MM.1S (cell line): ENCODE data around the gene BCL3.

ENCODE experiments used
- DNase-seq: peaks from one replicate; pipeline ENCODE4 v3.0.0-alpha.2; 2015
- H2AFZ ChIP-seq: fragments of 300-600 bp; sonication (generic); 2 replicates; pipeline ENCODE4 v1.6.0; 2016; ENCODE audit warnings: antibody characterized with exemption, low read length
- H3F3A ChIP-seq: fragments of 300-600 bp; sonication (generic); 2 replicates; pipeline ENCODE4 v1.6.1; 2016; ENCODE audit warnings: mild to moderate bottlenecking, antibody characterized with exemption, low read length, moderate library complexity, mixed read lengths; ENCODE audit not compliant: insufficient read depth
- H3K27ac ChIP-seq: fragments of 300-600 bp; sonication (generic); 2 replicates; pipeline ENCODE4 v1.5.1; 2016; ENCODE audit warnings: mild to moderate bottlenecking, low read length
- H3K27me3 ChIP-seq: fragments of 300-600 bp; sonication (generic); replicated peaks from 2 replicates; pipeline ENCODE4 v1.6.0; 2016; ENCODE audit warnings: low read length; ENCODE audit not compliant: insufficient read depth
- H3K36me3 ChIP-seq: fragments of 300-600 bp; sonication (generic); replicated peaks from 2 replicates; pipeline ENCODE4 v1.6.1; 2016; ENCODE audit warnings: mild to moderate bottlenecking, low read length, mixed read lengths; ENCODE audit not compliant: insufficient read depth
- H3K4me1 ChIP-seq: fragments of 300-600 bp; sonication (generic); 2 replicates; pipeline ENCODE4 v1.6.1; 2016; ENCODE audit warnings: low read length, mixed read lengths
- H3K4me2 ChIP-seq: fragments of 300-600 bp; sonication (generic); 2 replicates; pipeline ENCODE4 v1.6.0; 2016; ENCODE audit warnings: low read depth, low read length
- H3K4me3 ChIP-seq: fragments of 300-600 bp; sonication (generic); 2 replicates; pipeline ENCODE4 v1.5.1; 2016; ENCODE audit warnings: low read length, mixed read lengths
- H3K79me2 ChIP-seq: fragments of 300-600 bp; sonication (generic); 2 replicates; pipeline ENCODE4 v1.6.1; 2016; ENCODE audit warnings: mixed run types, low read length, mixed read lengths
- H3K9ac ChIP-seq: fragments of 300-600 bp; sonication (generic); 2 replicates; pipeline ENCODE4 v1.6.1; 2016; ENCODE audit warnings: low read length, mixed read lengths
- H3K9me2 ChIP-seq: fragments of 300-600 bp; sonication (generic); replicated peaks from 2 replicates; pipeline ENCODE4 v1.6.1; 2016; ENCODE audit warnings: mild to moderate bottlenecking, low read length, mixed read lengths; ENCODE audit not compliant: insufficient read depth
- H3K9me3 ChIP-seq: fragments of 300-600 bp; sonication (generic); replicated peaks from 2 replicates; pipeline ENCODE4 v1.6.1; 2016; ENCODE audit warnings: mild to moderate bottlenecking, low read length, mixed read lengths; ENCODE audit not compliant: insufficient read depth
- H4K20me1 ChIP-seq: fragments of 300-600 bp; sonication (generic); 2 replicates; pipeline ENCODE4 v1.6.1; 2016; ENCODE audit warnings: mild to moderate bottlenecking, low read length, moderate library complexity, mixed read lengths; ENCODE audit not compliant: insufficient read depth
- CTCF ChIP-seq: fragments of 300-600 bp; sonication (generic); IDR thresholded peaks from 2 replicates; pipeline ENCODE4 v1.5.1; 2016; ENCODE audit warnings: antibody characterized with exemption, low read length, mixed read lengths
- EZH2 ChIP-seq: fragments of 300-600 bp; sonication (generic); optimal IDR thresholded peaks from 2 replicates; pipeline ENCODE3; 2017; ENCODE audit warnings: low read depth, mild to moderate bottlenecking, antibody characterized with exemption, low read length, mixed read lengths
- EZH2phosphoT487 ChIP-seq: fragments of 300-600 bp; sonication (generic); IDR thresholded peaks from 2 replicates; pipeline ENCODE4 v1.6.1; 2018; ENCODE audit warnings: antibody characterized with exemption, low read length

BCL3 gene

GRCh38 chr19:44756089-44756562 lies 7.6 kb downstream of the BCL3 start:
- H3K79me2 ChIP-seq = peaks cover 19% of the 10 kb centered on the region
- no peak overlapping the region for H3K9ac ChIP-seq
- no peak overlapping the region for H3K4me3 ChIP-seq
- H3K27ac ChIP-seq = no peak overlapping the region
- no peaks in the 10 kb centered on the region for H3K36me3 ChIP-seq
- TF ChIP-seq EZH2phosphoT487 (no peak), EZH2 (no peak), CTCF (no peak)
- no peaks in the 10 kb centered on the region for H4K20me1 ChIP-seq
- peaks cover 27% of the 10 kb centered on the region for H3K4me1 ChIP-seq
- H2AFZ ChIP-seq = no peak overlapping the region
- DNase-seq = no peak
- no peaks in the 10 kb centered on the region for H3K9me3 ChIP-seq
- no peaks in the 10 kb centered on the region for H3K27me3 ChIP-seq
- H3K4me2 ChIP-seq = no peak overlapping the region
- H3F3A ChIP-seq = peaks cover 17% of the 10 kb centered on the region
- no peaks in the 10 kb centered on the region for H3K9me2 ChIP-seq

- peaks cover 17% of the 10 kb centered on the region for H3K4me1 ChIP-seq
- no peaks in the 10 kb centered on the region for H4K20me1 ChIP-seq
- no peak overlapping the region for H3K27ac ChIP-seq
- H3K27me3 ChIP-seq = no peaks in the 10 kb centered on the region
- no peaks in the 10 kb centered on the region for H3K9me2 ChIP-seq
- DNase-seq = no peak
- H3K4me2 ChIP-seq = no peak overlapping the region
- H2AFZ ChIP-seq = no peak overlapping the region
- H3K4me3 ChIP-seq = no peak overlapping the region
- peaks cover 15% of the 10 kb centered on the region for H3K79me2 ChIP-seq
- no peaks in the 10 kb centered on the region for H3K9me3 ChIP-seq
- H3K9ac ChIP-seq = no peak overlapping the region
- TF ChIP-seq EZH2 (no peak), CTCF (no peak), EZH2phosphoT487 (no peak)
- H3K36me3 ChIP-seq = no peaks in the 10 kb centered on the region
- peaks cover 16% of the 10 kb centered on the region for H3F3A ChIP-seq
These were observed 8.7 kb downstream of the BCL3 start for GRCh38 chr19:44757057-44757734.

- DNase-seq = no peak
- Histone ChIP-seq H3K4me1 (peaks cover 10% of the 10 kb centered on the region), H3K4me3 (no peak overlapping the region), H3K9me2 (no peaks in the 10 kb centered on the region), H3F3A (peaks cover 9% of the 10 kb centered on the region), H3K9ac (no peak overlapping the region), H3K4me2 (no peak overlapping the region), H3K27ac (no peak overlapping the region), H3K27me3 (no peaks in the 10 kb centered on the region), H4K20me1 (no peaks in the 10 kb centered on the region), H3K79me2 (peaks cover 15% of the 10 kb centered on the region), H3K36me3 (no peaks in the 10 kb centered on the region), H3K9me3 (no peaks in the 10 kb centered on the region), H2AFZ (no peak overlapping the region)
- TF ChIP-seq EZH2 (no peak), CTCF (no peak), EZH2phosphoT487 (no peak)
These were observed 9.4 kb downstream of the BCL3 start for GRCh38 chr19:44757735-44758505.
